Measurements from ENCODE around the gene SAC3D1.

DNA sequence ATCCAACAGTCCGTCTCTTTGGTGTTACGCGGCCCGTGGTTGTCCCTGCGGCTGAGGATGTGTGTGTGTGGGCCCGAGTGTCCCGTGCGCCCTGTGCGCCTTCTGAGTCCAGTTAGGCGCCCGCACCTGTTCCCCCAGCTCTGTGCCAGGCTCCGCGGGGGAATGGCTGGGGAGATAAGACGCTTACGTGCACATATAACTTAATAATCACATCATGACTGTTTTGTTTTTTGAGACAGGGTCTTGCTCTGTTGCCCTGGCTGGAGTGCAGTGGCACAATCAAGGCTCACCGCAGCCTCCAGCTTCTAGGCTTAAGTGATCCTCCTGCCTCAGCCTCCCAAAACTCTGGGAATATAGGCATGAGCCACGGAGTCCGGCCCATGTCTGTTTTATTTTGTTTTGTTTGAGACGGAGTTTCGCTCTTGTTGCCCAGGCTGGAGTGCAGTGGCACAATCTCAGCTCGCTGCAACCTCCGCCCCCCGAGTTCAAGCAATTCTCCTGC lies 26.2 kb upstream of the SAC3D1 start:
- TF ChIP-seq, protein P1, sequence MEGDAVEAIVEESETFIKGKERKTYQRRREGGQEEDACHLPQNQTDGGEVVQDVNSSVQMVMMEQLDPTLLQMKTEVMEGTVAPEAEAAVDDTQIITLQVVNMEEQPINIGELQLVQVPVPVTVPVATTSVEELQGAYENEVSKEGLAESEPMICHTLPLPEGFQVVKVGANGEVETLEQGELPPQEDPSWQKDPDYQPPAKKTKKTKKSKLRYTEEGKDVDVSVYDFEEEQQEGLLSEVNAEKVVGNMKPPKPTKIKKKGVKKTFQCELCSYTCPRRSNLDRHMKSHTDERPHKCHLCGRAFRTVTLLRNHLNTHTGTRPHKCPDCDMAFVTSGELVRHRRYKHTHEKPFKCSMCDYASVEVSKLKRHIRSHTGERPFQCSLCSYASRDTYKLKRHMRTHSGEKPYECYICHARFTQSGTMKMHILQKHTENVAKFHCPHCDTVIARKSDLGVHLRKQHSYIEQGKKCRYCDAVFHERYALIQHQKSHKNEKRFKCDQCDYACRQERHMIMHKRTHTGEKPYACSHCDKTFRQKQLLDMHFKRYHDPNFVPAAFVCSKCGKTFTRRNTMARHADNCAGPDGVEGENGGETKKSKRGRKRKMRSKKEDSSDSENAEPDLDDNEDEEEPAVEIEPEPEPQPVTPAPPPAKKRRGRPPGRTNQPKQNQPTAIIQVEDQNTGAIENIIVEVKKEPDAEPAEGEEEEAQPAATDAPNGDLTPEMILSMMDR (IDR thresholded peaks at IDR 0.05), result no peak
- no peak for TF ChIP-seq POLR2A (IDR thresholded peaks at IDR 0.05)

All from Peyer's patch (tissue), 4 donors.